GM20431 (cell line): Measurements from ENCODE around the gene TMEM178B.
"Not testable (repeated sequence)": the region's sequence is repeated elsewhere in the genome, so short reads cannot be mapped to it uniquely, and the experiment has no call there.

ENCODE experiments used
- in situ Hi-C: fragments of 300-500 bp; cut with MseI, MboI; formaldehyde crosslinking; loops from one replicate; pipeline ENCODE4 v1.15.0; 2020; ENCODE audit warnings: low sequenced_read_pairs; ENCODE audit not compliant: unreplicated experiment

TMEM178B gene

DNA sequence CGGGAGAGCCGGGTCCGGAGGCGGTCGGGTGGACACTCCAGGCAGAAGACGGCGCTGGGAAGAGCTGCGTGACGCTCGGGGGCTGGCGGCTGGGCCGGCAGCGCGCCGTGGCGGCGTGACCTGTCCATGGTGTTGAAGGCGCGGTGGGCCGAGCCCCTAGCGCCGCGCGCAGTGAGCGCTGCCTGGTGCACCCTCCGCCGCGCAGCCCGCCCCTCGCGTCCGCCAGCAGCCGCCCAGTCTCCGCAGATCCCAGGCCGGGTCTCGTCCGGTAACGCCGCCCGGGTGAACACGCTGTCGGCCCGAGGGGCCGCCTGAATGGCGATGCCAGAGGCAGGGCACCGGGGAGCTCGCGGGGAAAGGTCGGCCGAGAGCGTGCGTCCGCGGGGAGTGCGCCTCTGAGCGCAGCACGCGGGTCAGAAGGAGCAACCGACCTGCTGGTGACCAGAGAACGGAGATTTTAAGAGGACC is 657 bp upstream of the TMEM178B start:
- in situ Hi-C loops: no loop called here

DNA sequence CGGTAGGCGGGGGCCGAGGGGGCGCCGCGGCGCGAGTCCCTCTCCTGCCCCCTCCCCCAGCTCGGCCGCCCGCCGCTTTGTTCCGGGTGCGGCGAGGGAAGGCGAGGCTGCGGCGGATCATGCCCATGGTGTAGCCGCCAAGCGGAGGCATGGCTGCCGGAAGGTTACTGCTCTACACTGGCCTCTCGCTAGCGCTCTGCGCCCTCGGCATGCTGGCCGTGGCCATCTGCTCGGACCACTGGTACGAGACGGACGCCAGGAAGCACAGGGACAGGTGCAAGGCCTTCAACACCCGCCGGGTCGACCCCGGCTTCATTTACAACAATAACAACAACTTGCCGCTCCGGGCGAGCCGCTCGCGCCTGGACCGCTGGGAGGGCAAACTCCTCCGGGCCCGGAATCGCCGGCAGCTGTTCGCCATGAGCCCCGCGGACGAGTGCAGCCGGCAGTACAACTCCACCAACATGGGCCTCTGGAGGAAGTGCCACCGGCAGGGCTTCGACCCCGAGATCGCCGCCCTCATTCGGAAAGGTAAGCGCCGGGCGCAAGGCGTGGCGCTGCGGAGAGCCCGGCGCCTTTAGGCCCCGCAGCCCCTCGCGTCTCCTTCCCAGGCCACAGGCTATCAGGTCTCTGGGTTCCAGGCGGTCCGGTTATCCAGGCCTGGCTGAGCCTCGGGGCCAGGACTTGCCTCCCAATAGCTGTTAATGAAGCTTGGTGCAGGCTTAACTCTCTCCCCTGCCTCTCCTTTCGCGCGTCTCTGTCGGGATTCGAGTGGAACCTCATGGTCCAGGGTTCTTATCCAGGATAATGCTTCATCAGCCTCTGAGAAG is 513 bp downstream of the TMEM178B start:
- in situ Hi-C loops: no loop called here

DNA sequence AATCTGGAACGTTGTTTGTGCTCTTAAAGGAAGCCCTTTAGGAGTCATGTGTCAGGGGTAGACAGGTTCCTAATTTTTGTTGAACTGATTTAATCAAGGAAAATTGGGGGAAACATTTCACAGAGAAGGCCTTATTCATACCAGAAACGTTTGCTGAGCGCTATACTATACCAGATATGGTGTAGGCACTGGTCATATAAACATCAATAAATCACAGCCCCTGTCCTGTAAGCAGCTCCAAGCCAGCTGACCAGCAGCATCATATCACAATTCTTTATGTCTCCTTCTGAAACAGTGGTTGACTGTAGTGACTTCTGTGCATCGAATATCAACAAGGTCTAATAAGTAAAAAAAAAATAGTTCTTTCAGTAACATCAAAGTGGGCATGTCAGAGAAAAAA is 1.1 kb downstream of the TMEM178B start:
- in situ Hi-C loops: no loop called here

DNA sequence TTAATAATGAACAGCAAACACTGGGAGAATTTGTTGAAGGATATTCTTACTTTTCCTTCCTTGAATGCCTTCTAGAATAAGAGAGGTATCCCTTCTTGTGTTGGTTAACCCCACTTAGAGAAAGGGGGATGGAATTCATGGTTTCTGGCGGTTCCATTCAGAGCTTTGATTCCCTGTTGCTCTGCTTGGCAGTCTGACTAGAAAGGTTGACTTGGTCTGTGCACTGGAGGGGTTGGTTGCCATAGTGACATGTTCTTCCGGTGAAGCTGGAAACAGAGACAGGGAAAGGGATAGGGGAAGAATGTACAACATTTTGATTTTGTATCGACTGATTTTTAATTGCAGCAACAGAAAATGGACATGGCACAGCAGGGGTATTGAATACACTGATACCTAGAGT is 2.5 kb downstream of the TMEM178B start:
- in situ Hi-C loops: no loop called here

DNA sequence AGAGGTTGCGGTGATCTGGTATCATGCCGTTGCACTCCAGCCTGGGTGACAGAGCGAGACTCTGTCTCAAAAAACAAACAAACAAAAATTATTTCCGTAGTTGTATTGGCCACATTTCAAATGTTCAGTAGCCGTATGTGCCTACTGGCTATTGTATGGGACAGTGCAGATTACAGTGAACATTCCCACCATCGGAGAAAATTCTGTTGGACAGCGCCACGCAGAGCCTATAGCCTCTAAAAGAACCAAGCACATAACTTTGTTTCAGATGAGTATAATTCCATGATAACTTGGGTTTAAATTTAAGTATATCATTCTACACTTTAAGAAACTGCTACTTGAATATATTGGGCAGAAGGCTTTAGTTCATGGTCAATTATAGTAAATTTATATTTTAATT is 5.4 kb downstream of the TMEM178B start:
- in situ Hi-C loops: no loop called here

DNA sequence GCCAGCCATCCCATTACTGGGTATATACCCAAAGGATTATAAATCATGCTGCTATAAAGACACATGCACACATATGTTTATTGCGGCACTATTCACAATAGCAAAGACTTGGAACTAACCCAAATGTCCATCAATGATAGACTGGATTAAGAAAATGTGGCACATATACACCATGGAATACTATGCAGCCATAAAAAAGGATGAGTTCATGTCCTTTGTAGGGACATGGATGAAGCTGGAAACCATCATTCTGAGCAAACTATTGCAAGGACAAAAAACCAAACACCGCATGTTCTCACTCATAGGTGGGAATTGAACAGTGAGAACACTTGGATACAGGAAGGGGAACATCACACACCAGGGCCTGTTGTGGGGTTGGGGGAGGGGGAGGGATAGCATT is 15.6 kb downstream of the TMEM178B start:
- in situ Hi-C loops: not testable (repeated sequence)

DNA sequence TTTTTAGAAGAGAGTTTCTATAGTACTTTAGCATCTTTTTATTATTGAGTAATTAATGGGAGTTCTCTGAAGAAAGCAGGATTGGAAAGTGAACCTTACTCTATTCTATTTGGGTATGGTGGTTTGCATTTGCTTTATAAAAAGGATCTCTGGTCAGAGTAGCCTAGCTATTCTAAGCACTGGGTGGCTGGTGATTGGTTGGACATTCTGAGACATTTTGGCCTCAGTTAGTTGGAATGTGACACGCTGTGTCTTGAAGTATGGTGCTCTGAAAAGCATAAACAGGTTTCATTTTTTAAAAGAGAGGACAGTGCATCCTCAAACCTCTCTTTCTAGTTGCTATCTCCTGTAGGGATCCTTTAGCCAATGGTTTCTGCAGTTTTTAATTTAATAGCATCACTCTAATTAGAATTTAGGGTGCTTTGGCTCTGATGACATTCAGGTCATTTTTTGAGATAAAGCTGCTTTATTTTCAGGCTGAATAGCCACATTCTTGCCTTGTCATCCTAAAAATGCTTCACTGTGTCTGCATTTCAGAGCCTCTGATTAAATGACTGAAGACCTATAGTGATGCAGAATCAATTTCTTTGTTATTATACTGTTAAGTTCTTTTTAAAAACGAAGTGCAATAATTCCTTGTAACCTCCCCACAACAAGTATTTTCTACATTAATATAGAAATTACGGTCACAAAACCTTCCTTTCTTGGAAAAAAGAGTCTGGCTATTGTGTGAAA is 20.6 kb downstream of the TMEM178B start:
- in situ Hi-C loops: no loop called here

DNA sequence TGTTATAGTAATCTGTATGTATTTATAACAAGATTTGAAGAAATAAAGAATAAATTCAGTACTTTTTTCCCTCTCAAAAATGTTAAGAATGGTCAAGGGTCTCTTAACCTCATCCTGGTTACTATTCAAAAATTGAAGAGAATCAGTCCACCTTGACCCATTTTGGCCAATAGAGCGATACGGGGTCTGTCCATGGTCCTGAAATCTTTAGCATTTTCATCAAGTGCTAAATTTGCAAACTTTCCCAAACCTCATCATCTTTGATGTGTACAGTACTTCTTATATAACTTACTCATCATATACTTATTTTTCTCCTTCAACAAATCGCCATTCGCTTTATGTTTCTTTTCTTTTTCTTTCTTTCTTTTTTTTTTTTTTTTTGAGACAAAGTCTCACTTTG is 23.6 kb downstream of the TMEM178B start:
- in situ Hi-C loops: no loop called here

DNA sequence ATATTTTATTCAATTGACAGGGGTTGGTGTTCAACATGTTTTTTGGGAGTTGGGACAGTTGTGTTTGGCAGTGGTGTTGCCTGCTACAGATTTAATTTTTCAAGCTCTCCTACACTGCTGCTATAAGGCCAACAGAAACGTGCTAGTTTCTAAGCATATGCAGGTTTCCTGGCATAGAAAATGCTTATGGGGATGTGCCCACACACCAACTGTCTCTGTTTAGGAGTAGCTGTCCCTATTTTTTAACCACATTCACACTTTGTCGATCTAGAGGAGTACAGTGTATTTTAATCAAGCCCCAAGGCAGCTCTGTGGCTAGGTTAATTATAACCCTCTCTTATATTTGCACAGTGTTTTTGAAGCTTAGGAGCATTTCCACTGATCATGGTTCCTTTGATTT is 28.6 kb downstream of the TMEM178B start:
- in situ Hi-C loops: no loop called here

DNA sequence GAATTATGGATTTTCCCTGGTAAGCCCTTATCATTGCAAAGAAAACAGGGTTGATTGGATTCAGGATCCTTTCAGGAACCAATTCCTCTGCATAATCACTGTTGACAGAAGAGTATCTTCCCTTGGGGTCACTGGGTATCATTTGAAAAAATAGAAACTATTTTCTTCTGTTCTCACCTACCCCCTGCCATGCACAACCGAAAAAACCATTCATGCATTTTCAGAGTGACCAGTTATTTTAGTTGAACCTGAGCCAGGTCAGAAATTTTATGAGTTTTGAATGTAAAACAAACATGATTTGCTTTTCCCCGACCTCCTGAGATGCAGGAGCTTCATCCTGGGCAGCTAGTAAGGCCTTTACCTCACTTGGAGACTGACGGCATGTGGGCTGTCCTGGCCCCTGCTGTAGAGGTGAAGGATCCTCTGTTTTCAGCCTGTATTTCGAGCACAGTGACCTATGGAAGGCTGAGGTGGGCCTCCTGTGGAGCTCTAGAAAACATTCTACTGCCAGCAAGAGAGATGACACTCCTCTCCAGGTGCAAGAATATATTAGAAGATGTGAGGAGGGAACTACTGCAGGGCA is 30.1 kb downstream of the TMEM178B start:
- in situ Hi-C loops: no loop called here

DNA sequence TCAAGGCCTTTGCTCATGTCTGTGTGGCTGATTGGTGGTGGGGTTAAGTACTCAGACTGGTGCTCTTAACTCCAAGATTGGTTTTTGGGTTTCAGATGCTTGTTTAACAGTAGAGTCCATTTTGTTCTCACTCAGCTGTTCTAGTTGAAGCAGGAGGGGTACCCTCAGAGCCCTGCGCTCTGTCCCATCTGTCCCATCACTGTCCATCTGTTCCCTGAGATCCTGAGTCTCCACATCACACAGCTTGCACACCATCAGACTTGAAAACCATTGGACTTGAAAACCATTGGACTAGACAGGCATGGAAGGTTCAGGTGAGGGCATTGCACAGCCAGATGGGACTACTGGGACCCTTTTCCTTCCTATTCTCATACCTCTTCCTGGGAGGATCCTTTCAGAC is 39.3 kb downstream of the TMEM178B start:
- in situ Hi-C loops: no loop called here

DNA sequence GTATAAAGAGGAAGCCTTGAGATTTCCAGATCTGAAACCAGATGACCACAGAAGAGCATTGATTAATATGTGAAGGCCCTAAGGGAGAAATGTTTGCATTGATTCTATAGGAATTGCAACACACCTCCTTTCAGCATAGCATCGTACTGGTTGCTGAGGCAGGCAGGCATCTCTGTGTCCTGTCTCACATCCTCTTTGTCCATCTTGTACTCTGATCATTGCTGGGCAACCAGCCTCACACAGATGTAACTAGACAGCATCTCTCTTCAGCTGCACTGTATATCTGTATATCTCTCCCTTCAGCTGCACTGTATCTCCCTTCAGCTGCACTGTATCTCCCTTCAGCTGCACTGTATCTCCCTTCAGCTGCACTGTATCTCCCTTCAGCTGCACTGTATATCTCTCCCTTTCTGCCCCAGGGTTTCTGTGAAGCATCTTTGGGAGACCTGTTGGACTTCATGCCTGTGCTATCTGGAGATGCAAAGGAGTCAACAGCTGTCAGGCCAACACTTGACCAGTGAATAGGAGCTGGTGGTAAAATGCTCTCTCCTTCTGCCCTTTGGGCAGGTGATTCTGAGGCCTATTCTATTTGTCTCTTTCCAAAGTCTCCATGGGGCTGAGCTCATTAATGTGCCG is 40.3 kb downstream of the TMEM178B start:
- in situ Hi-C loops: no loop called here

DNA sequence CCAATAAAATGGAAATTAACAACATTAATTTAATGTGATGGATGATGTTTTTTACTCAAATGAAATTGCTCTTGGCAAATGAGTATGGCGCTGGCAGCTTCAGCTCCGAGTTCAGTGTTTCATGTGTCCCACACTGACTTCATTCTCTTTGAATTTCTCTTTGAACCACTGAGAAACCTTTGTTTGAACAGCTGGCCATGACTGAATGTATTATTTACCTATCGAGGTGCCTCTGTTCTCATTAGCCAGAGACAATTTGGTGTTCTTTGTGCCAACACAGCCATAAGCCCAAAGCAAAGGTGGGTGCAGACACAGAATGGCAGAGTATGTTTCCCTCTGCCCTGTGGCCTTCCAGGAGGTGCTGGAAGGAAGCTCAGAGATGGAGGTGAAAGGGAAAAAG is 42.1 kb downstream of the TMEM178B start:
- in situ Hi-C loops: no loop called here

DNA sequence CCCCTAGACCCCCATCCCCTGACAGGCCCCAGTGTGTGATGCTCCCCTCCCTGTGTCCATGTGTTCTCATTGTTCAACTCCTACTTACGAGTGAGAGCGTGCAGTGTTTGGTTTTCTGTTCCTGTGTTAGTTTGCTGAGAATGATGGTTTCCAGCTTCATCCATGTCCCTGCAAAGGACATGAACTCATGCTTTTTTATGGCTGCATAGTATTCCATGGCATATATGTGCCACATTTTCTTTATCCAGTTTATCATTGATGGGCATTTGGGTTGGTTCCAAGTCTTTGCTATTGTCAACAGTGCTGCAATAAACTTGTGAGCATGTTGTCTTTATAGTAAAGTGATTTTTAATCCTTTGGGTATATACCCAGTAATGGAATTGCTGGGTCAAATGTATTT is 42.8 kb downstream of the TMEM178B start:
- in situ Hi-C loops: not testable (repeated sequence)

DNA sequence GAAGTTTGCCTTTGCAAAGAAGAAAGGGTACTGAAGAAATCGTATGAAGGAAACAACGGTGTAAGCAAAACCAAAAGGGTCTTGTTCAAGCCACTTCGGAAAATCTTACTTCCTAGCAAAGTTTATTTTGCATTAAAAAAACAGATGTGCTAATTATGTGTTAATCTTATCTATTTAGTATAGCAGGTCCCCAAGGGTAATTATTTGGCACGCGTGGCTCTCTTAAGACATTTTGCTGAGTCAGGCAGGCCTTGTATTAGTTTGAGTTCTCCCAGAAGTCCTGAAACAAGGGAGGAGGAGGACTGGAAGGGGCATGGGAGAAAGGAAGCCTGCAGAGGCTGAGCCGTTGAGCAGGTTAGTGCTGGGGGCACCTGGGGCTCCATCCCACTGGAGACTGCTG is 44.9 kb downstream of the TMEM178B start:
- in situ Hi-C loops: no loop called here

DNA sequence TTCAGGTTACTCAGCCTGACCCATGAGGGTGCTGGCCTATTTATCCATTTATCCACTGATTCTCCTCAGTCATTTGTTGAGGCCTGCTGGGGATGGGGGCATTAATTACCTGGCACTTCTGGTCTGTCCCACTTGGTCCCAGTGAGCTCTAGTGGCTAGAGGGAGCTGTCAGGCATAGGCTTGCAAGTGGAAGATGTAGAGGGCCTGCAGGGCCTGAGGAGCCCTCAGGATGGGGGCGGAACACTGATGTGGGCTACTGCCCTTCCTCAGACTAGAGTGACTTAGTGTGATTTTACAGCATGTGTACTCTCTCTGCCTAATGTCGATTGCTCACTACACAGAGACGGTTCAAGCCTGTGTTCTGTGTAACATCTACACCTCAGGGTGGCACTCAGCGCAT is 45.3 kb downstream of the TMEM178B start:
- in situ Hi-C loops: no loop called here

DNA sequence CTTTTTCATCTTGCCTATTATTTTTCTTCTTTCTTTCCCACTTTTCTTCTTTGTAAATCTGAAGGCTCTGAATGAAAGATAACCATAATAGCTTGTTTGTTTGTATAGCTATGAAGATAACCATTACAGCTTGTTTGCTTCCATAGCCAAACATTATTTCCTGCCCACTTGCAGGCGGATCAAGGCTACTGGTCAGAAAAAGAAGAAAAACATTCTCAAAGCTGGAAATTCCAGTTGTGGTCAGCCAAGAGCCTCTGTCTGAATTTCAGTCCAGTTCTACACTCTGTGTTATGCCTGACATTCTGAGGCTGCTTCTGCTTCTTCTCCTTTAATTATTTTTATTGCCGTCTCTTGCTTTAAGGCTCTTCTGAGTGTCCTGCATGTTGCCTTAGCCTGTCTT is 48.9 kb downstream of the TMEM178B start:
- in situ Hi-C loops: no loop called here

DNA sequence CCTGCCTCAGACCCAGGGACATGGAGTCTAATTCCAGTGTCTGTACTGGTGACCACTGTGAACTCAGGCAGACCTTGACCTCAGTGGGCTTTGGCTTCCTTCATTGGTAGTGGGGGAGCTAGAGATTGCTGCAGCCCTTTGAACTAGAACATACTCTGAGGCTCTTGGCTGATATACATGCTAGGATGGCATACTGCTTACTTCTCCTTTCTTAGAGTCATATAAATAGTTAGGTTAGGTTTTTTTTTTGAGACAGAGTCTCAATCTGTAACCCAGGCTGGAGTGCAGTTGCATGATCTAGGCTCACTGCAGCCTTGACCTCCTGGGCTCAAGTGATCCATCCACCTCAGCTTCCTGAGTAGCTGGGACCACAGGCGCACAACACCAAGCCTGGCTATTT is 49.7 kb downstream of the TMEM178B start:
- in situ Hi-C loops: no loop called here

DNA sequence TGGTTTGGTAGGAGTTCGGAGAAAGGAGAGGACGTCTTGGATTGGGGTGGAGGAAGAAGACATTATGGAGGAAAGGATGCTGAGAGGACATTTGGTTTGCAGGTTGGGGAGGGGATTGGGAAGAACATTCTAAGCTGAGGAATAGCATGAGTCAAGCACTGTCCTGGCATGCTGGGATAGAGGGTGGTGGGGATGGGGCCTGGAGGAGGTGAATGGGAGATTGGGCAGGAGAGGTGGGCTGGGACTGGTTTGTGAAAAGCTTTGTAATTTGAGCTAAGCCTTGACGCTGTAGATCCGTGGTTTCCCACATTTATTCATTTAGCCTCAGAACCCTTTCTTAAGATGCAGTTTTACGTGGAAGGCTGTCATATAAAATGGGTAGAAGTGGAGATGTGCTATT is 52.2 kb downstream of the TMEM178B start:
- in situ Hi-C loops: no loop called here

DNA sequence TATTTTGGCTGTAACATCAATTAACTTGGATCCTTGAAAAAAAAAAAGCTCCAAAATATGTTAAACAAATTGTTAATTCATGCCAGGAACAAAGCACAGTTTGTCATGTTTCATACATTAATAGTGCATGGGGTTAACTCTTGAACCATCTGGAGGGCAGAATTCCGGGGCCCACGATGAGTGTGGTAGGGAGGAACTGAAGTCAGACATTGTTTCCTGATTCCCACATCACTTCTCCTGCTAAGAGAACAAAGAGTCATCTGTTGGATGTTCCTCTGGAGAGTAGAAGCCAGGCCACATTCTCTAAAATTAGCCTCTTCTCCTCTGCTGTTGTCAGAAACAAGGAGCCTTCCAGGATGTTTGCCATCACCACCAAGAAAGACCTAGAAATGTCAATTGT is 54.6 kb downstream of the TMEM178B start:
- in situ Hi-C loops: no loop called here

DNA sequence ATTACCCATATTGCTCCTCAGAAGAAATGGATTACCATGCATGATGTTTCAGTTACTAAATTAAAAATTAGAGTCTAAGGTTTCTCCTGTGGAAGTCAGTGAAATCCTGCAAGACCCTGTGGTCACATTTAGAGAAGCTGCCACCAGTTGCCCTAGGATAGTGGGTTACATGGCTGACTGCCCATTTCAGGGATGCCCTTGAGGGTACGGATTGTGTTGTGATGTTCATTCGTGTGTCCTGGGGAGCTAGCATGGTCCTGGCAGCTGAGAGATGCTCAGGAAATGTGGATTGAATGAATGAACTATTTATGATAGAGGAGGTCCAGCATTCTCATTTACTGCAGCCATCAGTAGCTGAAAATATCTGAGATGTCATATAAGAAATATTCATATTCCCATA is 55.1 kb downstream of the TMEM178B start:
- in situ Hi-C loops: no loop called here
